Prostate gland (tissue), 2 donors: Measurements from ENCODE around the gene GTPBP6.

Source experiments
- POLR2A ChIP-seq: fragments of 450-650 bp; IDR thresholded peaks from one replicate; pipeline ENCODE4 v1.6.1; 2016; ENCODE audit warnings: antibody characterized with exemption, mild to moderate bottlenecking
- POLR2AphosphoS5 ChIP-seq: sonication (generic); formaldehyde crosslinking; IDR thresholded peaks from one replicate; pipeline ENCODE4 v1.6.1; 2017; ENCODE audit warnings: antibody characterized with exemption
- TF ChIP-seq, protein P1 (sequence below), 4 experiments: fragments of 200-600 bp in 2 of 4; fragments of 450-650 bp in 2 of 4; sonication (generic) in 2 of 4; IDR thresholded peaks; 1 replicate in 3 of 4; 2 replicates in 1 of 4; pipeline ENCODE4 v1.5.1; 2016 to 2019; ENCODE audit warnings: antibody characterized with exemption in 4 of 4, mild to moderate bottlenecking in 2 of 4, moderate library complexity in 2 of 4

DNA sequence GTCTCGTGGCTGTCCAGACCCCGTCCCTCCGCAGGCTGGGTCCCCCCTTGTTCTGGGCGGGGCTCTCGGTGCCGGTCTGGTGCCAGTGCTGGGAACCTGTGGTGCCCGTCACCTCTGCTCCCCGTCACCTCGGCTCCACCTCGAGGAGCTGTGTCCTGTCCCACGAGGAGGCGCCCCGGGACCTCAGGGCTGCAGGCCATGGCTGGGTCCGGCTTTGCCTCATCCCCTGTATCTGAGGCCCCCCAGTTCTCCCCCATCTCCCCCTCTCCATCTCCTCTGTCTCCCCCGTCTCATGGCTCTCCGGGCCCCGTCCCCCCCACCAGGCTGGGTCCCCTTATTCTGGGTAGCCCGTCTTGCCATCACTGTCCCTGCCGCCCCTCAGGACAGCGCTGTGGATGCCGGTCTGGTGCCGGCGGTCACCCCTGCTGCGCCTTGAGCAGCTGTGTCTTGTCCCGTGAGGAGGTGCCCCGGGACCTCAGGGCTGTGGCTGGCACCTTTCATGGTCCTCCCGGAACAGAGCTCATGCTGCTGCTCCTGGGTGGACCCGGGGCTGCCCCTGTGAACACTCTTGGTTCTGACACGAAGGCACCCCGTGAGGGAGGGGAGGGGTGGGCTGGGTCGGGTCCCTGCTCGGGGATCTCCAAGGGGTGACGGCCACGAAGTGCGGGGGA is 13.4 kb upstream of the GTPBP6 start:
- TF ChIP-seq, protein P1, sequence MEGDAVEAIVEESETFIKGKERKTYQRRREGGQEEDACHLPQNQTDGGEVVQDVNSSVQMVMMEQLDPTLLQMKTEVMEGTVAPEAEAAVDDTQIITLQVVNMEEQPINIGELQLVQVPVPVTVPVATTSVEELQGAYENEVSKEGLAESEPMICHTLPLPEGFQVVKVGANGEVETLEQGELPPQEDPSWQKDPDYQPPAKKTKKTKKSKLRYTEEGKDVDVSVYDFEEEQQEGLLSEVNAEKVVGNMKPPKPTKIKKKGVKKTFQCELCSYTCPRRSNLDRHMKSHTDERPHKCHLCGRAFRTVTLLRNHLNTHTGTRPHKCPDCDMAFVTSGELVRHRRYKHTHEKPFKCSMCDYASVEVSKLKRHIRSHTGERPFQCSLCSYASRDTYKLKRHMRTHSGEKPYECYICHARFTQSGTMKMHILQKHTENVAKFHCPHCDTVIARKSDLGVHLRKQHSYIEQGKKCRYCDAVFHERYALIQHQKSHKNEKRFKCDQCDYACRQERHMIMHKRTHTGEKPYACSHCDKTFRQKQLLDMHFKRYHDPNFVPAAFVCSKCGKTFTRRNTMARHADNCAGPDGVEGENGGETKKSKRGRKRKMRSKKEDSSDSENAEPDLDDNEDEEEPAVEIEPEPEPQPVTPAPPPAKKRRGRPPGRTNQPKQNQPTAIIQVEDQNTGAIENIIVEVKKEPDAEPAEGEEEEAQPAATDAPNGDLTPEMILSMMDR (IDR thresholded peaks at IDR 0.05): no peak
- TF ChIP-seq POLR2A (no peak), POLR2AphosphoS5 (no peak)
